Activated CD4-positive, alpha-beta T cell treated with anti-CD3 and anti-CD28 coated beads for 24 hours (primary cell): ENCODE data around the gene RYR2.
"Not testable (repeated sequence)": the region's sequence is repeated elsewhere in the genome, so short reads cannot be mapped to it uniquely, and the experiment has no call there.

ENCODE experiments used
- DNase-seq, 2 donors: peaks; one replicate each; pipeline ENCODE4 v3.0.0-alpha.2; 2020; ENCODE audit warnings: low read depth in 2 of 2

The RYR2 gene

GRCh38 chr1:237556911-237557310 lies 514.9 kb downstream of the RYR2 start:
- DNase-seq: no peak

- DNase-seq: no peak
Observed at GRCh38 chr1:237562242-237562823, 520.3 kb downstream of the RYR2 start.

- DNase-seq: no peak
Observed at GRCh38 chr1:237565236-237565635, 523.3 kb downstream of the RYR2 start.

GRCh38 chr1:237566581-237566980 lies 524.6 kb downstream of the RYR2 start:
- no peak for DNase-seq

GRCh38 chr1:237568955-237569354 lies 527.0 kb downstream of the RYR2 start:
- DNase-seq: no peak

- DNase-seq: no peak
Observed at GRCh38 chr1:237570530-237570929, 528.5 kb downstream of the RYR2 start.

GRCh38 chr1:237574536-237574935 lies 532.6 kb downstream of the RYR2 start:
- no peak for DNase-seq

GRCh38 chr1:237578540-237578939 lies 536.6 kb downstream of the RYR2 start:
- DNase-seq: no peak

GRCh38 chr1:237580726-237581125 lies 538.7 kb downstream of the RYR2 start:
- DNase-seq: no peak

- no peak for DNase-seq
Observed at GRCh38 chr1:237583270-237583669, 541.3 kb downstream of the RYR2 start.

- no peak for DNase-seq
Observed at GRCh38 chr1:237583756-237584155, 541.8 kb downstream of the RYR2 start.

GRCh38 chr1:237590386-237590785 lies 548.4 kb downstream of the RYR2 start:
- DNase-seq: no peak

GRCh38 chr1:237591353-237591752 lies 549.4 kb downstream of the RYR2 start:
- DNase-seq: no peak

GRCh38 chr1:237603036-237603568 lies 561.1 kb downstream of the RYR2 start:
- DNase-seq: not testable (repeated sequence)

- DNase-seq: no peak
Observed at GRCh38 chr1:237608433-237608832, 566.4 kb downstream of the RYR2 start.

- DNase-seq: no peak
Observed at GRCh38 chr1:237610157-237610556, 568.2 kb downstream of the RYR2 start.

- no peak for DNase-seq
Observed at GRCh38 chr1:237613984-237614383, 572.0 kb downstream of the RYR2 start.

- DNase-seq: no peak
Observed at GRCh38 chr1:237619553-237619952, 577.6 kb downstream of the RYR2 start.

GRCh38 chr1:237634922-237635321 lies 592.9 kb downstream of the RYR2 start:
- no peak for DNase-seq

- DNase-seq: no peak
Observed at GRCh38 chr1:237638555-237638954, 596.6 kb downstream of the RYR2 start.

GRCh38 chr1:237640011-237640671 lies 598.2 kb downstream of the RYR2 start:
- no peak for DNase-seq

- no peak for DNase-seq
Observed at GRCh38 chr1:237640966-237641365, 599.0 kb downstream of the RYR2 start.

- DNase-seq: no peak
Observed at GRCh38 chr1:237650809-237651208, 608.8 kb downstream of the RYR2 start.

GRCh38 chr1:237655778-237656177 lies 613.8 kb downstream of the RYR2 start:
- no peak for DNase-seq
